HEK293T (cell line): ENCODE measurements around the gene ARAP2.
A peak's percentile ranks its signal among the peaks of the same experiment; 100 is the strongest.

Experiments used
- CTCF ChIA-PET: fragments of 350-600 bp; formaldehyde crosslinking; extraction: SDS; loops from one replicate; lab custom pipeline; 2021; ENCODE audit warnings: antibody characterized with exemption, inconsistent platforms; lab: Yijun Ruan, JAX
- POLR2A ChIA-PET: fragments of 350-600 bp; formaldehyde crosslinking; extraction: SDS; loops from one replicate; lab custom pipeline; 2020; ENCODE audit warnings: antibody characterized with exemption, inconsistent platforms; lab: Yijun Ruan, JAX
- DNase-seq: peaks from one replicate; pipeline ENCODE4 v3.0.0; 2012; ENCODE audit warnings: mixed read lengths; ENCODE audit errors: extremely low spot score
- ARNT ChIP-seq: fragments of 450-650 bp; IDR thresholded peaks from 2 replicates; pipeline ENCODE4 v1.6.1; 2017; ENCODE audit warnings: mild to moderate bottlenecking
- BHLHE40 ChIP-seq: fragments of 450-650 bp; IDR thresholded peaks from 2 replicates; pipeline ENCODE4 v1.6.1; 2016; ENCODE audit warnings: mild to moderate bottlenecking, moderate library complexity, borderline replicate concordance
- CTBP1 ChIP-seq: fragments of 450-650 bp; IDR thresholded peaks from 2 replicates; pipeline ENCODE4 v1.6.1; 2016; ENCODE audit warnings: borderline replicate concordance
- ELF4 ChIP-seq: fragments of 450-650 bp; IDR thresholded peaks from 2 replicates; pipeline ENCODE4 v1.6.1; 2017; ENCODE audit warnings: antibody characterized with exemption
- FOXA1 ChIP-seq: fragments of 450-650 bp; IDR thresholded peaks from 2 replicates; pipeline ENCODE4 v1.6.1; 2016; ENCODE audit warnings: mild to moderate bottlenecking
- FOXK2 ChIP-seq: fragments of 450-650 bp; IDR thresholded peaks from 2 replicates; pipeline ENCODE4 v1.6.1; 2016; ENCODE audit warnings: mild to moderate bottlenecking
- FOXM1 ChIP-seq: fragments of 450-650 bp; IDR thresholded peaks from 2 replicates; pipeline ENCODE4 v1.6.1; 2017; ENCODE audit warnings: mild to moderate bottlenecking, borderline replicate concordance
- HDGF ChIP-seq: fragments of 450-650 bp; IDR thresholded peaks from 2 replicates; pipeline ENCODE4 v1.6.1; 2017; ENCODE audit warnings: antibody characterized with exemption, borderline replicate concordance
- L3MBTL2 ChIP-seq: fragments of 450-650 bp; conservative IDR thresholded peaks from 2 replicates; pipeline ENCODE4 v1.6.1; 2016; ENCODE audit warnings: mild to moderate bottlenecking
- LEF1 ChIP-seq: fragments of 450-650 bp; IDR thresholded peaks from 2 replicates; pipeline ENCODE4 v1.6.1; 2017; ENCODE audit warnings: mild to moderate bottlenecking, borderline replicate concordance
- NFRKB ChIP-seq: fragments of 450-650 bp; IDR thresholded peaks from 2 replicates; pipeline ENCODE4 v1.6.1; 2016; ENCODE audit warnings: mild to moderate bottlenecking, moderate library complexity
- PKNOX1 ChIP-seq: fragments of 450-650 bp; IDR thresholded peaks from 2 replicates; pipeline ENCODE4 v1.6.1; 2016
- SP1 ChIP-seq: fragments of 450-650 bp; IDR thresholded peaks from 2 replicates; pipeline ENCODE4 v1.6.1; 2017
- SUZ12 ChIP-seq: fragments of 450-650 bp; IDR thresholded peaks from 2 replicates; pipeline ENCODE4 v1.6.1; 2016; ENCODE audit warnings: mild to moderate bottlenecking
- TARDBP ChIP-seq: fragments of 450-650 bp; IDR thresholded peaks from 2 replicates; pipeline ENCODE4 v1.6.1; 2016
- ZNF384 ChIP-seq: fragments of 450-650 bp; IDR thresholded peaks from 2 replicates; pipeline ENCODE4 v1.6.1; 2016

Gene ARAP2

GRCh38 chr4:36072529-36072928 lies 171.8 kb downstream of the ARAP2 start:
- POLR2A ChIA-PET, result no interaction called here
- DNase-seq, result no peak
- TF ChIP-seq ELF4 (no peak), BHLHE40 (no peak), ZNF384 (no peak), LEF1 (no peak), ARNT (no peak), FOXA1 (no peak)
- CTCF ChIA-PET, result no interaction called here

- TF ChIP-seq PKNOX1, result no peak
- TF ChIP-seq HDGF, result no peak
- no peak for TF ChIP-seq ZNF384
- TF ChIP-seq TARDBP, result no peak
- no peak for TF ChIP-seq ARNT
- no peak for TF ChIP-seq SUZ12
- TF ChIP-seq CTBP1, result no peak
- no peak for TF ChIP-seq FOXK2
- TF ChIP-seq FOXA1, result no peak
- ChIA-PET CTCF (no interaction called here), POLR2A (no interaction called here)
- no peak for DNase-seq
Measured at GRCh38 chr4:36067116-36067515, 177.2 kb downstream of the ARAP2 start.

- DNase-seq, result no peak
- TF ChIP-seq FOXM1, result no peak
- no peak for TF ChIP-seq HDGF
- CTCF ChIA-PET, result no interaction called here
- POLR2A ChIA-PET, result no interaction called here
Measured at GRCh38 chr4:36065274-36065871, 178.9 kb downstream of the ARAP2 start.

GRCh38 chr4:36064117-36064516 lies 180.2 kb downstream of the ARAP2 start:
- TF ChIP-seq SUZ12 (no peak), CTBP1 (no peak)
- ChIA-PET CTCF (no interaction called here), POLR2A (no interaction called here)
- no peak for DNase-seq

GRCh38 chr4:36056136-36056535 lies 188.2 kb downstream of the ARAP2 start:
- ChIA-PET CTCF (no interaction called here), POLR2A (no interaction called here)
- DNase-seq, result no peak
- TF ChIP-seq ARNT (no peak), TARDBP (no peak), SUZ12 (no peak), L3MBTL2 (no peak), FOXA1 (no peak), SP1 (no peak), HDGF (no peak), BHLHE40 (no peak), ZNF384 (no peak), LEF1 (no peak)

GRCh38 chr4:36054694-36055422 lies 189.5 kb downstream of the ARAP2 start:
- no peak for DNase-seq
- ChIA-PET POLR2A (no interaction called here), CTCF (interaction anchor here (0.6 kb wide), 1 partner anchor 1261 kb away, joined by 3 read pairs; no protein-coding TSS in a partner anchor)
- TF ChIP-seq SP1 (no peak), ELF4 (no peak), FOXK2 (no peak), ARNT (no peak), HDGF (no peak), L3MBTL2 (no peak), PKNOX1 (peak; percentile 79), NFRKB (no peak), SUZ12 (no peak), TARDBP (no peak), ZNF384 (no peak), BHLHE40 (no peak), FOXA1 (no peak), LEF1 (no peak), FOXM1 (no peak), CTBP1 (peak; percentile 81)

- DNase-seq, result no peak
- POLR2A ChIA-PET, result no interaction called here
- CTCF ChIA-PET, result interaction anchor here (0.6 kb wide), 1 partner anchor 1260 kb away, joined by 3 read pairs; no protein-coding TSS in a partner anchor
- no peak for TF ChIP-seq BHLHE40
Measured at GRCh38 chr4:36053930-36054329, 190.4 kb downstream of the ARAP2 start.
